OCI-LY1 (cell line): ENCODE results near the gene IFNLR1.

Experiments
- H2AFZ ChIP-seq: fragments of 200-600 bp; sonication (generic), shearing (Covaris generic); 2 replicates; pipeline ENCODE4 v1.6.0; 2014; ENCODE audit warnings: antibody characterized with exemption, mild to moderate bottlenecking, low read length
- H3F3A ChIP-seq: fragments of 200-600 bp; sonication (generic), shearing (Covaris generic); 2 replicates; pipeline ENCODE4 v1.6.0; 2014; ENCODE audit warnings: mild to moderate bottlenecking, antibody characterized with exemption, low read length, moderate library complexity; ENCODE audit not compliant: insufficient read depth
- H3K27ac ChIP-seq: fragments of 200-600 bp; sonication (generic); 2 replicates; pipeline ENCODE4 v1.5.1; 2014; ENCODE audit warnings: low read length, mixed run types, mild to moderate bottlenecking, low read depth; ENCODE audit not compliant: poor library complexity, severe bottlenecking
- H3K27me3 ChIP-seq: fragments of 200-600 bp; sonication (generic); 2 replicates; pipeline ENCODE4 v1.6.0; 2014; ENCODE audit warnings: antibody characterized with exemption, mild to moderate bottlenecking, low read length, moderate library complexity; ENCODE audit not compliant: insufficient read depth
- H3K36me3 ChIP-seq: fragments of 200-600 bp; sonication (generic); 2 replicates; pipeline ENCODE4 v1.6.1; 2014; ENCODE audit warnings: mild to moderate bottlenecking, antibody characterized with exemption, low read length, moderate library complexity, mixed read lengths; ENCODE audit not compliant: insufficient read depth
- H3K4me1 ChIP-seq: fragments of 200-600 bp; sonication (generic); 2 replicates; pipeline ENCODE4 v1.5.1; 2014; ENCODE audit warnings: mild to moderate bottlenecking, low read length, moderate library complexity; ENCODE audit not compliant: insufficient read depth, severe bottlenecking
- H3K4me2 ChIP-seq: fragments of 200-600 bp; sonication (generic), shearing (Covaris generic); 2 replicates; pipeline ENCODE4 v1.6.1; 2014; ENCODE audit warnings: low read length
- H3K4me3 ChIP-seq: fragments of 200-600 bp; sonication (generic); 2 replicates; pipeline ENCODE4 v1.5.1; 2014; ENCODE audit warnings: low read length, low read depth, mild to moderate bottlenecking, mixed read lengths; ENCODE audit not compliant: poor library complexity, severe bottlenecking
- H3K79me2 ChIP-seq: fragments of 200-600 bp; shearing (Covaris generic); 2 replicates; pipeline ENCODE4 v1.6.1; 2016; ENCODE audit warnings: mixed run types, low read length, mixed read lengths; ENCODE audit not compliant: insufficient read depth
- H3K9ac ChIP-seq: fragments of 200-600 bp; sonication (generic), shearing (Covaris generic); 2 replicates; pipeline ENCODE4 v1.6.1; 2014; ENCODE audit warnings: mild to moderate bottlenecking, low read length, mixed read lengths
- H3K9me2 ChIP-seq: fragments of 200-600 bp; sonication (generic), shearing (Covaris generic); 2 replicates; pipeline ENCODE4 v1.6.1; 2014; ENCODE audit warnings: low read depth, mild to moderate bottlenecking, low read length, mixed read lengths
- H3K9me3 ChIP-seq: fragments of 200-600 bp; shearing (Covaris generic); 2 replicates; pipeline ENCODE4 v1.6.1; 2014; ENCODE audit warnings: low read length, mixed read lengths
- H4K20me1 ChIP-seq: fragments of 200-600 bp; sonication (generic), shearing (Covaris generic); 2 replicates; pipeline ENCODE4 v1.6.0; 2016; ENCODE audit warnings: mild to moderate bottlenecking, low read length; ENCODE audit not compliant: insufficient read depth
- CTCF ChIP-seq: fragments of 200-600 bp; sonication (generic), shearing (Covaris generic); IDR thresholded peaks from 2 replicates; pipeline ENCODE4 v1.5.1; 2017; ENCODE audit warnings: mild to moderate bottlenecking, antibody characterized with exemption, low read length, moderate library complexity, mixed read lengths
- EZH2 ChIP-seq: fragments of 200-600 bp; sonication (generic), shearing (Covaris generic); IDR thresholded peaks from 2 replicates; pipeline ENCODE4 v1.8.0; 2017; ENCODE audit warnings: borderline replicate concordance, mixed run types, mild to moderate bottlenecking, antibody characterized with exemption, low read length, moderate library complexity, mixed read lengths

Gene IFNLR1

GRCh38 chr1:24123611-24124010 lies 63.5 kb downstream of the IFNLR1 start:
- TF ChIP-seq EZH2 (no peak), CTCF (no peak)
- 0 out of 2 replicates have a peak, but pooled peaks cover 8% of the 10 kb centered on the region for H3K27me3 ChIP-seq

DNA sequence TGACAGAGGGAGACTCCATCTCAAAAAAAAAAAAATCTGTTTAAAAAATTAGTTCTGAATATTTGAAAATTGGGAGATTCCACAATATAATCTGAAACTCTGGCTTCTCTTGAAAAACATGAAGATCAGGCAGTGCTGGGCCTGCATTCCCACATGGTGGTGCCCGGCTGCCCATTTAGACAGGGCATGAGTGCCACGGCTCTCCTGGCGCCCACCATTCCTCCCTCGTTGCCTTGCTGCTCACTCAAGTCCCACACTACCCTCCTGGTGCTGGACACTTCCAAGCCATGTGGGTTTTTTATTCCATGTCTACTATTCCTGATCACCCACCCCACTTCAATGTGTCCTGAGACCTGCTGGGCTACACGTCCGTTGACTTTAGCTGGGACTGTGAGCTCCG lies 64.3 kb downstream of the IFNLR1 start:
- H3K27me3 ChIP-seq, result 0 out of 2 replicates have a peak, but pooled peaks cover 11% of the 10 kb centered on the region

More at GRCh38 chr1:24123611-24124010, 63.5 kb downstream of the IFNLR1 start:
- Histone ChIP-seq H3K4me3 (no peak overlapping the region), H3K4me2 (no peak overlapping the region), H3F3A (no peaks in the 10 kb centered on the region), H3K4me1 (no peaks in the 10 kb centered on the region), H3K9me3 (no peaks in the 10 kb centered on the region), H3K9me2 (no peaks in the 10 kb centered on the region), H4K20me1 (no peaks in the 10 kb centered on the region), H3K27ac (no peak overlapping the region), H2AFZ (no peak overlapping the region), H3K9ac (no peak overlapping the region), H3K36me3 (no peaks in the 10 kb centered on the region), H3K79me2 (no peaks in the 10 kb centered on the region)

DNA sequence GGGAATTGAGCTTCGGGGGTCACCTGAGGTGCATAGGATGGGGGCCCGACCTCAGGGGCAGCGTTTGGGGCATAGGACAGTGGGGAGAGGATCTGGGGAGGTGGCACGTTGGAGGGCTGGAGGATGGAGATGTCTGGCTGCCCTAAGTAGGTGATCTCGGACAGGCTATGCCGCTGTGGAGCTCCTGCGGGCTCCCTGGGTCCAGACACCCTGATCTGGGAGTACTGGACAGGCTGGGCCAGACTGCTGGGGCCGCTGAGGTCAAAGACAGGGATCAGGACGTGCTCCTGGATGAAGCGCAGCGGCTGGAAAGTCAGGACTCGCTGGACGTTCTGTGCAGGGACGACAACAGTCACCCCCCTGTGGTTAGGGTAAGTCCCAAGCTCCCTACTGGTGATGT lies 65.7 kb downstream of the IFNLR1 start:
- Histone ChIP-seq H3K4me3 (no peak overlapping the region), H3K9ac (no peak overlapping the region)
- no peak for TF ChIP-seq EZH2
- TF ChIP-seq CTCF, result no peak

More for the DNA sequence above, 64.3 kb downstream of the IFNLR1 start:
- Histone ChIP-seq H4K20me1 (no peaks in the 10 kb centered on the region), H3K4me2 (no peak overlapping the region), H3K4me1 (no peaks in the 10 kb centered on the region), H3K79me2 (no peaks in the 10 kb centered on the region), H3K9me2 (no peaks in the 10 kb centered on the region), H3K9ac (no peak overlapping the region), H3F3A (no peaks in the 10 kb centered on the region), H2AFZ (no peak overlapping the region), H3K4me3 (no peak overlapping the region), H3K36me3 (no peaks in the 10 kb centered on the region), H3K27ac (no peak overlapping the region), H3K9me3 (no peaks in the 10 kb centered on the region)
- TF ChIP-seq CTCF, result no peak
- TF ChIP-seq EZH2, result no peak

More for the DNA sequence above, 65.7 kb downstream of the IFNLR1 start:
- Histone ChIP-seq H3K9me3 (no peaks in the 10 kb centered on the region), H4K20me1 (no peaks in the 10 kb centered on the region), H3K9me2 (no peaks in the 10 kb centered on the region), H3K79me2 (no peaks in the 10 kb centered on the region), H3K4me1 (no peaks in the 10 kb centered on the region), H3K27ac (no peak overlapping the region), H3K36me3 (no peaks in the 10 kb centered on the region), H3F3A (no peaks in the 10 kb centered on the region), H3K4me2 (no peak overlapping the region), H3K27me3 (0 out of 2 replicates have a peak, but pooled peaks cover 11% of the 10 kb centered on the region), H2AFZ (no peak overlapping the region)
